ENCODE data around the gene KCNJ4.

KCNJ4 gene
- total RNA-seq: 0 reads per million in 2 donors

DNA sequence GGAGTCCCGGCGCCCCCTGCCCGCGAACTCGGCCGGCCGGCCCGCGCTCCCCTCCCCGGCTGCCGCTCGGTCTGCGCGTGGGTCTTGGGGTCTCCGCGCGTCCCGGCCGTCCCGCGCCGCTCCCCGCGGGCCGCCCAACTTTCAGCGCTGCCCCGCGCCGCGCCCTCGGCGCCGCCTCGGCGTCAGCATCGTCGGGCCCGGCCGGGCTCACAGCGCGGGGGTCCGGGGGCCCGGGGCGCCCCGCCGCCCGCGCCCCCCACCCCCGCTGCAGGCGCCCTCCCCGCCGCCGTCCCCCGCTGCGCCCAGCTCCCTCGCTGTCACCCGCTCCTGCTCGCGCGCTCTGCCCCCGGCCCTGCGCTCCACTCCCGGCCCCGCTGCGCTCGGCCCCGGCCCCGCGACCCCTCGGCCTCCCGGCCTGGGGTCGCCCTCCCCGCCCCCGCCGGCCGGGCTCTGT lies at the start of gene KCNJ4:
Gene KCNJ4 (minus strand): TSS at position 124 of the 454 bp plus-strand sequence. CDS start 27,067 bp downstream, outside the sequence.
- no peak for DNase-seq

- no peak for DNase-seq
Observed at GRCh38 chr22:38503021-38503420, 48.0 kb upstream of the KCNJ4 start.

DNA sequence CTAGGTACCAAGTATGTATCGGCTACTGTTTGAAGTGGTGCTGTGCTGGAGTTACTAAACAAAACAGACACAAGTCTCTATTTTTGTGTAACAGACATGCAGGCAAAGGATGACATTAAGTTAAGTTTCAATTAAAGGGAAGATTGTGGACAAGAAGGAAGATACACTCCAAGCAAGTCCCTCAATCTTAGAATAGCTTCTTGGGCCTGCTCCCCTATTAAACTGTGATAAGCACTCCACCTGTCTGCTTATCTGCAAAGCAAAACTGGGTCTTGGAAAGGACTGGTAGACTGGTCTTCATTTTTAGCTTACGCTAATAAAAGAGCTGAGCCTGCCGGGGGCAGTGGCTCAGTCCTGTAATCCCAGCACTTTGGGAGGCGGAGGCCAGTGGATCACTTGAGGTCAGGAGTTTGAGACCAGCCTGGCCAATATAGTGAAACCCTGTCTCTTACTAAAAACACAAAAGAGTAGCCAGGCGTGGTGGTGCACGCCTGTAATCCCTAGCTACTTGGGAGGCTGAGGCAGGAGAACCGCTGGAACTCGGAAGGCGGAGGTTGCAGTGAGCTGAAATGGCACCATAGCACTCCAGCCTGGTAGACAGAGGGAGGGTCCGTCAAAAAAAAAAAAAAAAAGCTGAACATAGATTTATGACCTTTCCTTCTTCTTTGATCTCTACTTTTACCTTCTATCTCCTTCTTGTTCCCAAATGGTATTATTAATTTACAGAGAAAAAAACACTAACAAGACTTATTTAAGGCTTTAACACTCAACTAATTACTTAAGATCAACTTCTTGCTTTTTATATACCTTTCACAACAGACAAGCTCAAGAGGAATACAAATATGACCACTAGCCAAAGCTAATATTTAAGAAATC lies 47.0 kb upstream of the KCNJ4 start:
- DNase-seq: no peak

GRCh38 chr22:38497869-38498268 lies 42.9 kb upstream of the KCNJ4 start:
- DNase-seq: no peak

GRCh38 chr22:38494939-38495338 lies 39.9 kb upstream of the KCNJ4 start:
- DNase-seq: no peak

GRCh38 chr22:38494498-38494897 lies 39.5 kb upstream of the KCNJ4 start:
- DNase-seq: no peak

DNA sequence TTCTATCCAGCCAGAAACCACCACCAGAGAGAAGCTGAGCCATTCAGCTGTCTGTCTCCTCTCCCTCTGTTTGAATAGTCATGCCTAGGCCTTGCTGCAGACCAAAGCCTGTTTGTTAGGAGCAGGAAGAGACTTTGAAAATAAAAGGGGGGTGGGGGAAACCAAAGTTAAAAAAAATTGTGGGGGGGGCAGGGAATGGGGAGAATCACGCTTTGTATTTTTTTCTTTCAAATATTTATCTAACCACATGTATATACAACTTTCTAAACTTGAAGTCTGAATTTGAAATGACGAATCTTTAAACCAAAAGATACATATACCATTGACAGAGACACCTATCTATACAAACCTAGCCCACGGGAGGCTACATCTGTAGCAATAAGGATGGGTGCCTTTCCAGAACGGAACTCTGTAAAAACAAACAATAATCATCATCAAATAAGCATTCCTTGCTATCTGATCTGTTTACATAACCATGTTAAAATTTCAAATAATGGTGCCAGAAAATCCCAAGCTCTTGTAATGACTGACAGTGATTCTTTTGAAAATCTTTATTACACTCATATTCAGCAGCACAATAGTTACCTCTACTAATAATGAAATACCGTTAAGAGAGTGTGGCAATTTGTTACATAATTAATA lies 36.8 kb upstream of the KCNJ4 start:
- no peak for DNase-seq

DNA sequence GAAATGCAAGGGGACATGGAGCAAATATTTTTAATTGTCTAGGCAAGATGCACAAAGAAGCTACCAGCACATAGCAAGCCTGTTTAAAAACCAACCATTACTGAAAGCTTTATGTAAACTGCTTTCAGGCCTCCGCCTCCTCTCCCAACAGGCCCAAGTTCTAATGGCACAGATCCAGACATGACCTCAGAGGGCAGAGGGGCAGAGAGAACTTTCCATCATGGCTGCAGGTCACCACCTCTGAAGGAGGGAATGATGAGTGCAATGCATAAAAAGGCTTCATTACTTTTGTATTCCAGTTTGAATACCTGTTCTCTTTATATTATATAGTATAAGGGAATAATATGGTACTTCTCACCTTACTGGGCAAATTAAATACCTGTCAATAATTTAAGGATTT lies 35.9 kb upstream of the KCNJ4 start:
- no peak for DNase-seq

DNA sequence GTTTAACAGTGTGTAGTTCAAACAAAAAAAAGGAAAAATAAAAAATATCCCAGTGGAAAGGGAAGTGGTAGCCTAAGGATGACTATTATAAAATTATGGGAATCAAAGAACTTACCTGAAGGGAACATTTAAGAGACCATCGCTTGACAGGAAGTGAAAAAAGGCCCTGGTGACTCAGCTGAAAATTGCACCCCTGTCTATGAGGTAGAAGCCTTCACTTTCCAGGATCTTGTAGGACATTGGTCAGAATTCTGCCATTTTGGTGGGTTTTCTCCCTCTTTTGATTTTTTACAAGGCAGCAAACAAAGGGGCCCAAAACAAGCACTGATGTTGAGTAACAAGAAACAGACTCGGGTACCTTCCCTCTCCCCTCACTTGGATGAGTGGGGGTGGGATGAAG lies 35.5 kb upstream of the KCNJ4 start:
- DNase-seq: no peak

DNA sequence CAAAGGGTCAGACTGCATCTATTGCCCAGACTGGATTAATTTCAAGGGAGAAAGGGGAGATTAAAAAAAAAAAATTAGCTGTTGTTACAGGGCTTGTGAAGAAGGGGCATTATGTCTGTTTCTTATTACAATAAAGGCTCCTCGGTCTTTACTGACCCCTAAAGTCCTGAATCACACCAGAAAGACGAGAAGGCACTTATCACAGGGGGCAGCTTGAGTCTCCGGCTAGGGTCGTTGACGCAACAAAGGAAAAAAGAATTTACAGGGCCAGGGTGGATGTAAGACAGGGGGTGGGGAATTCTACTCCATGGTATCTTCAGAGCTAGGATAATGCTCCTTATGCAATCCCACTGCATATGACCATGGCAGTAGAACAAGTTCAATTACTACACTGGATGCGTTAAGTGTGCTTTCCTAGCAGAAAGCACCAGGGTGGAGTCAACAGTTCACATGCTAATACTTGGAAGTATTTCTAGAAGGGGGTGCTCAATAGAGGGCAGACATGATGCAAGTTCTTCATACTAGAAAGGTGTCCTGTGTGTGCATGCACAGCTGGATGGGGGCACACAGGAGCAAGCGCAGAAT lies 34.7 kb upstream of the KCNJ4 start:
- no peak for DNase-seq

DNA sequence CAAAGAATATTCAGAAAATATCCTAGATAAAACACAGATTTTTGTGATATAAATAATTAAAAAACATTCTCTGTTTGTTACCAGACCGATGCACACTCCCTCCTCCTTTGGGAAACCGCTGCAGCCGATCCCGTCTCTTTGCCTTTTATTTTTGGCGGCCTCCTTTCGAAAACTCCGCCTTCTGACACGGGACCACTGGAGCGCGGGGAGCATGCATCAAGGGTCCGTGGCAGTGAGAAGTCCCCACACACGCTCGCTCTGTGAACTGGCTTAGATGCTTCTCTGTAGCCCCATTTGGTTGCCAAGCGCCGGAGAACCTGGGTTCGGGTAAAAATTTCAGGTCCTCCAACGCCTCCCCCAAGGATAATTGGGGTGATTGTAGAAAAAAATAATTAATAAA lies 34.1 kb upstream of the KCNJ4 start:
- DNase-seq: no peak

GRCh38 chr22:38487946-38488345 lies 32.9 kb upstream of the KCNJ4 start:
- no peak for DNase-seq

- no peak for DNase-seq
Observed at GRCh38 chr22:38485783-38486182, 30.8 kb upstream of the KCNJ4 start.

- no peak for DNase-seq
Observed at GRCh38 chr22:38484244-38484643, 29.2 kb upstream of the KCNJ4 start.

- DNase-seq: no peak
Observed at GRCh38 chr22:38482662-38483308, 27.8 kb upstream of the KCNJ4 start.

- no peak for DNase-seq
Observed at GRCh38 chr22:38481871-38482332, 26.9 kb upstream of the KCNJ4 start.

GRCh38 chr22:38481162-38481870 lies 26.3 kb upstream of the KCNJ4 start:
- no peak for DNase-seq

GRCh38 chr22:38479096-38479837 lies 24.3 kb upstream of the KCNJ4 start:
- DNase-seq: no peak

- DNase-seq: no peak
Observed at GRCh38 chr22:38477585-38477984, 22.6 kb upstream of the KCNJ4 start.

GRCh38 chr22:38474003-38474607 lies 19.1 kb upstream of the KCNJ4 start:
- no peak for DNase-seq

GRCh38 chr22:38471237-38471636 lies 16.2 kb upstream of the KCNJ4 start:
- no peak for DNase-seq

All from T-helper 9 cell (primary cell).